GM21390 (cell line): ENCODE data around the gene VWA5B2.

ENCODE experiments used
- ATAC-seq: cut with Tn5 transposase; IDR thresholded peaks from one replicate; pipeline ENCODE4 v1.9.1; 2021; ENCODE audit not compliant: unreplicated experiment

The VWA5B2 gene

DNA sequence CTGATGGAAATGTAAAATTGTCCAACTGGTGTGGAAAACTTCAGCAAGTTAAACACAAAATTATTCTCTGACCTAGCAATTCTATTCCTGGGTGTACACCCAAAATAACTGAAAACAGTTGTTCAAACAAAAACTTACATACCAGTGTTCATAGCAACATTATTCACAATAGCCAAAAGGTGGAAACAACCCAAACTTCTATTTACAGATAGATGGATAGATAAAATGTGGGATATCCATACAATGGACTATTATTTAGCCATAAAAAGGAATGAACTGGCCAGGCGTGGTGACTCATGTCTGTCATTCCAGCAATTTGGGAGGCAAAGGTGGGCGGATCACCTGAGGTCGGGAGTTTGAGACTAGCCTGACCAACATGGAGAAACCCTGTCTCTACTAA lies 6.9 kb upstream of the VWA5B2 start:
- ATAC-seq: no peak

DNA sequence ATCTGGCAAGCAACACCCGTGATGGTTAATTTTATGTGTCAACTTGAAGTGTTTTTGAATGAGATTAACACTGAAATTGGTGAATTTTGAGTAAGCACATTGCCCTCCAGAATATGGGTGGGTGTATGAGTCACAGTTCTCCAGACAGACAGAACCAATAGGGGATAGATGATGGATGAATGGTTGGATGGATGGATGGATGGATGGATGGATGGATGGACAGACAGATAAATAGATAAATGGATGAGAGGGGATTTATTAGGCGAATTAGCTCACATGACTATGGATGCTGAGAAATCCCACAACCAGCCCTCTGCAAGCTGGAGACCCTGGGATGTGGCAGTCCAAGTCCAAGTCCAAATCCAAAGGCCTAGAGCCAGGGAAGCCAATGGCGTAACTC lies 5.4 kb upstream of the VWA5B2 start:
- ATAC-seq: no peak

DNA sequence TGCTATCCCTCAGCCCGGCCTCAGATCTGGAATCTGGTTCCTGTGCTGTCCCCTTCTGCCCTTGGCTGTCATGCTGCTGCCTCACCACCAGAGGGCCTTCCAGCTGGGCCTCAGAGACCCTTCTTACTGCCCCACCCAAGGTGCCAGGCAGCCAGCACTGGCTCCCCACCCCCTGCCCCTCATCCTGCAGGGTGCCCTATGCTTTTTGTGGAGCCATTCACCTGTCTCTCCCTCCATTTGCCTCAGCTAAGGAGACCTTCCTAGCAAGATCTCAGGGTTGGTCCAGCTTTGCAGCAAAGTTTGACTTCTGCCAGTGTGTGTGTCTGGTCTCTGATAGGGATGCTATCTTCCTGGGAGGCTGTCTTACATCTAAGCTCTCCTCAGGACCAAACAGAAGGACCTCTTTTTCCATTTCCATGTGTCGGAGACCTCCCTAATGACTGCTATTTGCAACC lies 1.9 kb upstream of the VWA5B2 start:
- no peak for ATAC-seq

DNA sequence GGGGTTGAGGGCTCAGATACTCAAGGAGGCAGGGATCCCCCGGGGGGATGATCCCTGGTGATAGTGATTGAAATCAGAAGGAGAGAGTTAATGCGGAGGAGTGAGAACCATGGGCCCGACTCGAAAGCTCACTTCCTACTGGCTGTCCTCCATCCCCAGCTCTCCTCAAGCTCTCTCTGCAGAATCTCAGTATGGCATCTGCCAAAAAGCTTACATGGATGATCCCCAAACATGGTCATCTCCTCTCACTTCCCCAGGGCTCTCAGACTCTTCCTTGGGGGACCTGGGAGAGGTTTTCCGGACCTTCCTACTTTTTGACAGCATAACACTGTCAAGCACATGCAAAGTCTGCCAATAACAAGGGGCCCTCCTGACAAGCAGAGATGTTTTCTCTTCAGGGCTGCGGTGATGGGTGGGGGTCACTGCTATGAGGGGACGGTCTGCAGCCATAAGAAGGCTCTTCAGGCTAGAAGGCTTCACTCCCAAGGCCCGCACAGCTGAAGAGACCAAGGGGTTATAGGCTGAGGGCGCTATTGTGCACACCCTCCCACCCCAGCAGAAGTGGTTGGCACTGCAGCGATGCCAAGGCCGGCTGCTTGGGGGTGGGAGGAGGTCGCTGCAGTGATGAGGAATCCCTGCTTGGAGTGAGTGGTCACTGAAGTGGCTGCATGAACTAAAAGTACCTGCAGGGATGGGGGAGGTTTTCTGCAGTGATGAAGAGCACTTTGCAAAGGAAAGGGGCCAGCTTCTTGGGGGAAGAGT lies 828 bp upstream of the VWA5B2 start:
- no peak for ATAC-seq

DNA sequence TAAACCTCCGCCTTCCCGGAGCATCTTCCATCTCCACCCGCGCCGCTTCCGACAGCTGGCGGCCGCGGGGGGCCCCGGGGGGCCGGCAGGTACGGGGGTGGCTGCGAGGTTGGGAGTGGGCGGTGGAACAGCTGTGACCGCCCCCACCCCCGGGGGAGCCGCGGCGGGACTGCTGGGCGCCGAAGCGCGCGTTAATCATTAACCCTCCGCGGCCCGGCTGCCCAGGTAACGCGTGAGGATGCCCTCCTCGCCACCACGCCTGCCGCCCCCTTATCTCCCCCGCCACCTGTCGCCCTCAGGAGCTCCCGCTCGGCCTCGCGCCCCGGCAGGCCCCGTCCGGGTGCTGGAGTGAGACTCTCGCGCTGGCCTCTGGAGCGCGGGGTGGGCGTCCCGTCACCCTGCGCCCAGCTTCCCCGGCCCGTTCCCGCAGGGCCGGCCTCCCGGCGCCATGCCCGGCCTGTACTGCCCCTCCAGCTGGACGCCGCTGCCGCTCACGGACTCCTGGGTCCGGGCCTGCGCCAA lies 757 bp downstream of the VWA5B2 start:
- no peak for ATAC-seq

DNA sequence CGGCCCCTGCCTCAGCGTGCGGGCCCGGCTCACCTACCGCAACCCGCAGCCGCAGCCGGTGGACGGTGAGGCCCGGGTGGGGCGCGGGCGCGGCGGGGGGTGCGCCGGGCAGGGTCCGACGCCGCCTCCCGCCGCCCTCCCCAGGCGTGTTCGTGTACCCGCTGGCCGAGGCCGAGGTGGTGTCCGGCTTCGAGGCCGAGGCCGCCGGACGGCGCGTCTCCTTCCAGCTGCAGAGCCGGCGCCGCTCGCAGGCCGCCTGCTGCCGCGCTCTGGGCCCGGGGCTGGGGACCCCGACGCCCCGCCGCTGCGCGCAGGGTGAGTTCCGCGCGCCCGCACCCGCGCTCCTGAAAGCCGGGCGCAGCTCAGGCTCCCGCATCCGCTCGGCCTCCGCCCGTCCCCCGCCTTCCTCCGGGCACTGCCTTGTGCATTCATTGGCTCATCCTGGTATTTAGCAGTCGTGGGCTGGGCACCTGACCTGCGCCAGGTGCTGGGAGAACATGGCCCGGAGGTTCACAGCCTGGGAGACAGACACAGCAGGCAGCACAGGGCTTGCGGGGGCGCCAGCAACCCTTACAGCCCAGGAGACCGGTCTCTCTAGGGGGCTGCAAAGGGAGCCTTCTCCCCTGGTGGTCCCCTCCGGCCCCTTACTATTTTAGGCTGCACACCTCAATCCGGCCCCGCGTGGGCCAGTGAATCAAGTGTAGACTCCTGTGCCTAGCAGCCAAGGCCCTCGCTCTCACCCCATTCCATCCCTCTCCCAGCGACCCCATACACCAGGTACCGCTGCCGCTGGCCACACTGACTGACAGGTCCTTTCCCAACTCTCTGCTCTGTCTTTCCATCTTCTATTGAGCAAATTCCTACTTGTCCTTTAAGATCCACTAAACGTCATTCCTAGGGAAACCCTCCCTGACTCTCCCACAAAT lies 1.5 kb downstream of the VWA5B2 start:
- no peak for ATAC-seq

DNA sequence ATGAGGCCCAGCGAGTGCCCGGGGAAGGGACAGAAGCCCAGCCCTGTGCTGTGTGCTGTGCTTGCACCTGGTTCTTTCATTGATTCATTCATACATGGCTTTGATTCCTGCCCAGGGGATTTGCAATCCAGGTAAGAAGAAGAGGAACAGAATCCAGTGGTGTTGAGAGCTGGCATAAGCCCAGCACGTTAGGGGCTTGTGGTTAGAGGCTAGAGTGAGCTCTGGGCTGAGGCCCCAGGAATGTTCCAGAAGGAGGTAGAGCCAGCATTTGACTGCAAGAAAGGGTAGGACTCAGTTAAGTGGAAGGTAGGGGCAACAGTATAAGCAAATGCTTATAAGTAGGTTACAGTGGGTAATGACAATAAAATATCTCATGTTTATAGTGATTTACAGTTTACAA lies 2.3 kb downstream of the VWA5B2 start:
- no peak for ATAC-seq

DNA sequence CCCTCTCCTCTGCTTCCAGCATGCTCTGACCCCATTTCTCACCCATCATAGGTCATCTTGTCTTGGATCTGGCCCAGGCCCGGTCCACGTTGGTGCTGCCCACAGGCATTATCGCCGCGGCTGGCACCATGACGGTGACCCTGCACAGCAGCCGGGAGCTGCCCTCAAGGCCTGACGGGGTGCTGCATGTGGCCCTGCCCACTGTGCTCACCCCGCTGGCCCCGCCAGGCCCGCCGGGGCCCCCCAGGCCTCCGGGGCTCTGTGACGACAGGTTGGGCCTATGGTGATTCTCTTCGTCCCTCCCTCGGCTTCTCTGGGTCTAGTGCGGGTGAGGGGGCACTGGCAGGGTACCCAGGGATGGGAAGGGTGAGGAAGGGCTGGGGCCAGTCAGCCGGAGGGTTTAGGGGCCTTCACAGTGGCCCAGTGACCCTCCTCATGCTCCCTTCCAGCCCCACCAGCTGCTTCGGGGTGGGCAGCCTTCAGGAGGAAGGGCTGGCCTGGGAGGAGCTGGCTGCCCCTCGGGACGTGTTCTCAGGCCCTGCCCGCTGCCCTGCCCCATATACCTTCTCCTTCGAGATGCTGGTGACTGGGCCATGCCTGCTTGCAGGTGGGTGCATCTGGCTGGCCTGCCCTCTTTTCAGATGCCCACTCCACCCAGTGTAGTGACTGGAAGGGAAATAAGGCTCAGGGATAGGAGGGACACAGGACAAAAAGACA lies 3.9 kb downstream of the VWA5B2 start:
- no peak for ATAC-seq

DNA sequence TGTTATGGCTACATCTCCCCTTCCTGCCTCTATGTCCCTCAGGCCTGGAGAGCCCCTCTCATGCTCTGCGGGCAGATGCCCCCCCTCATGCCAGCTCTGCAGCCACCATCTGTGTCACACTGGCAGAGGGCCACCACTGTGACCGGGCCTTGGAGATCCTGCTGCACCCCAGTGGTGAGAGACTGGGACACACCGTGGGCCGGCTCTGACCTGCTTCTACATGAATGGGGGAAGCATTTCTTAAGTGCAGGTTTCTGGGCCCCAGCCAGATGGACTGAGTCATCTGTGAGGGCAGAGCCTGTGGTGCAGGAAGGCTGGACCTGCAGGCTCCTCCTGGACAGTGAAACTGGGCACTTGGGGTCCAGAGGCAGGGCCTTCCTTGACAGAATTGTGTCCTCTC lies 4.8 kb downstream of the VWA5B2 start:
- ATAC-seq: no peak

DNA sequence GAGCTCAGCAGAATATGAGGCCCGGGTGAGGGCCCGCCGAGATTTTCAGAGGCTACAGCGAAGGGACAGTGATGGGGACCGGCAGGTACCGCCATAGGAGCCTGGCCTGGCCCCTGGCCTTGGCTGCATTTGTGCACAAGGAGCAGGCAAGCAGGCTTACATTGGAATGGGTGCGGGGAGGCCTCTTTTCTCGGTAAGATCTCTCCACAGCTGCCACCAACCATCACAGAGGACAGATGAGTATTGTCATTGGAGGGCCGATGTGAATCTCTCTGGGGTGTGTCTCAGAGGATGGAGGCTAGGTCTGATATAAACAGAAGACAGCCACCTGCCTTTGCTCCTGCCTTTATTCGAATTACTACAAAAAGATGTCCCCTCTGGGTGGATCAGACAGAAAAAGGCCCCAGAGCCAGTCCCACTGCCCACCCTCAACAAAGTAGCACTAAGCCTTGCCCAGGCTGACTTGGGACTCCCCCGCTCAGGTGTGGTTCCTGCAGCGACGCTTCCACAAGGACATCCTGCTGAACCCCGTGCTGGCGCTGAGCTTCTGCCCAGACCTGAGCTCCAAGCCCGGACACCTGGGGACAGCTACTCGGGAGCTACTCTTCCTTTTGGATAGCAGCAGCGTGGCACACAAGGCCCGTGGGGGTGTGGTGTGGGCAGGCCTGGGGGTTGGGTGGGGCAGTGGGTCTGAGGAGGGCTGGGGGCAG lies 5.4 kb downstream of the VWA5B2 start:
- no peak for ATAC-seq

DNA sequence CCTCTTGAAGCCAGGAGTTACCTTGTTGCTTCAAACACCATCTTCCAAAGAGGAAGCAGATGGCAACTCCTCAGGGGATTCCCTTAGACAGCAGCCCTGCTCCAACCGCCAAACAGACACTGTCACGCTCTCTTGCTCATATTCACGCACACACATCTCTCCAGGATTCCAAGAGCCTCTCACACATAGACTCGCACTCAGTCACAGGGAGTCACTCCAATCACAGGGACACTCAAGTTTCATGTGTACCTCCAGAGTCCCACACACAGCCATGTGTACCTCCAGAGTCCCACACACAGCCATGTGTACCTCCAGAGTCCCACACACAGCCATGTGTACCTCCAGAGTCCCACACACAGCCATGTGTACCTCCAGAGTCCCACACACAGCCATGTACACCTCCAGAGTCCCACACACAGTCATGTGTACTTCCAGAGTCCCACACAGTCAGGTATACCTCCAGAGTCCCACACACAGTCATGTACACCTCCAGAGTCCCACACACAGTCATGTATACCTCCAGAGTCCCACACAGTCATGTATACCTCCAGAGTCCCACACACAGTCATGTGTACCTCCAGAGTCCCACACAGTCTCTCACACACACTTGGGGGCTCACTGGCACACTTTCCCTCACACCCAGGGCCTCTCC lies 6.1 kb downstream of the VWA5B2 start:
- ATAC-seq: no peak

DNA sequence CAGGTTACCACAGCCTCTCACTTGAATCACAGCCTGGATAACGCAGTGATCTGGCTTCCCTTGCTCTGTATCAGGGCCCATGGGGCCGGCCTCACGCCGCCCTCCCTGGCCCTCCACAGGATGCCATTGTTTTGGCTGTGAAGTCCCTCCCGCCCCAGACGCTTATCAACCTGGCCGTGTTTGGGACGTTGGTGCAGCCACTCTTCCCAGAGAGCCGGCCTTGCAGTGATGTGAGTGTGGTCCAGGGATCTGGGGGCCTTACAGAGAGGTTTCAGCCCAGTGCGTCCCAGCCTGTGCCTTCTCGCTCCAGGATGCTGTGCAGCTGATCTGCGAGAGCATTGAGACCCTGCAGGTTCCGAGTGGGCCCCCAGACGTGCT lies 6.6 kb downstream of the VWA5B2 start:
- no peak for ATAC-seq

DNA sequence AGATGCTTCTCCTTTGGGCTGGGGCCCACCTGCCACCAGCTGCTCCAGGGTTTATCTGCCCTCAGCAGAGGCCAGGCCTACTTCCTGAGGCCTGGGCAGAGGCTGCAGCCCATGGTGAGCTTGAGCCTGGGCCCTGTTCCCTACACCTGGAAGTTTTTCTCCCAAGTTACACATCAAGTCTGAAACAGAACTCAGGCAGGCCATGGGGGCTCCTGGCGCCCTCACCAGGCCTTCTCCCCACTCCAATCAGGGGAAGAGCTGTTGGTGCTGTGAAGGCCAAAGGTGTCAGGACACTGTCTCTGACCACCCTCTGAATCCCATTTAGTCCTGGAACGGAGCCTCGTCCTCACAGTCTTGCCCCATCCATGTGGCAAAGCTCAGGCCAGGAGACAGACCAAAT lies 7.3 kb downstream of the VWA5B2 start:
- ATAC-seq: no peak

DNA sequence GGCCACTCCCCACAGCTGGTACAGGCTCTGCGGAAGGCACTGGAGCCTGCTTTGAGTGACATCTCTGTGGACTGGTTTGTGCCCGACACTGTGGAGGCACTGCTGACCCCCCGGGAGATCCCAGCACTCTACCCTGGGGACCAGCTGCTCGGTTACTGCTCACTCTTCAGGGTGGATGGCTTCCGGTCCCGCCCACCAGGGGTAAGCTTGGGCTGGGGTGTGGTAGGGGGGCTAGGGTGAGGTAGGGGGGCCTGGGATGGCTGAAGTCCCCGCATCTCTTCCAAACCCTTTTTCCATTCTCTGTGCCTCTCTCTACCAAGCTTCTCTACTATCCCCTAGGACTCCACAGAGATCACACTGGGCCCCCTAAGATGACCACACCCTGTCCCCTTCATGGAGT lies 7.8 kb downstream of the VWA5B2 start:
- ATAC-seq: no peak

DNA sequence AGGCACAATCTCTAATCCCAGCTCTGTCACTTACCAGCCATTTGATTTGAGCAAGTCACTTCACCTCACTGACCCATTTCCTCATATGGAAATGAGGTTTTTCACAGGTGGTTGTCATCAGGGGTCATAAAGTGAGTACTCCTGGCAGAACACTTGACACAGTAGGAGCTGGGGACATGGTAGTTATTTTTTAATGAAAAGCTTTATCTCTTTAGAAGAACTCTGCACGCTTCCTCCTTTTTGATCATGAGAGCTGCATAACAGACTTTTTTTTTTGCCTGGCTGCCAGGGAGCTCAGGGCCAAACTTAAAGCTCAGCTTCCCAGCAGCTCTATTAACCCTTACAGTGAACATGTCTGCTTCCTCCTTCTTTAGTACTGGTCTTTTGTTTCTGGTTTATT lies 8.4 kb downstream of the VWA5B2 start:
- ATAC-seq: no peak

DNA sequence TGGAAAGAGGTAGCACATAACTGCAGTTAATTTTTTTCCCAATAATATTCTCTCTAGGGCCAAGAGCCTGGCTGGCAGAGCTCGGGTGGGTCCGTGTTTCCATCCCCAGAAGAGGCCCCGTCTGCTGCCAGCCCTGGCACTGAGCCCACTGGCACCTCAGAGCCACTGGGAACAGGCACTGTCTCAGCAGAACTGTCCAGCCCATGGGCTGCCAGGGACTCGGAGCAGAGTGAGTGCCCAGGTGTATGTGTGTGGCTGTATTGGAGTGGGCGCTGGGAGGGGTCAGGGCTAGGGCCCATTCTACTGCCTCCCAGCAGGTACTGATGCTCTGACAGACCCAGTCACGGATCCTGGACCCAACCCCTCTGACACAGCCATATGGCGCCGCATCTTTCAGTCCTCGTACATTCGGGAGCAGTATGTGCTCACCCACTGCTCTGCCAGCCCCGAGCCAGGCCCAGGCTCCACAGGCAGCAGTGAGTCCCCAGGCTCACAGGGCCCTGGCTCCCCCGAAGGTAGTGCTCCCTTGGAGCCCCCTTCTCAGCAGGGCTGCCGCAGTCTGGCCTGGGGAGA lies 8.9 kb downstream of the VWA5B2 start:
- ATAC-seq: no peak

DNA sequence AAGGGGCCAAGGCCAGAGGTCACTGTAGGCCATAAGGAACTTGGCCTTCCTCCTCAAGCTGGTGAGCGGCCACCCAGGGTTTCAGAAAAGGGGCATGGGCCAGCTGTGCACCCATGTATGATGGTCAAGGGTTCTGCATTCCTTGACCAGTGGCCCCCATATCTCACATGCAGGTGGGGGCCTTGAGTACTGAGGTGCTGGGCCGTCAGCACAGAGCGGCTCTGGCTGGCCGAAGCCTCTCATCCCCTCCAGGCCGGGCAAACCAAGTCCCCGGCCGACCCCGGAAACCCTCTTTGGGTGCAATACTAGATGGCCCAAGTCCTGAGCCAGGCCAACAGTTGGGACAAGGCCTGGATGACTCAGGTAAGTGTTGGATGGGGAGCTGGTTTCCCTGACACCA lies 9.8 kb downstream of the VWA5B2 start:
- no peak for ATAC-seq

DNA sequence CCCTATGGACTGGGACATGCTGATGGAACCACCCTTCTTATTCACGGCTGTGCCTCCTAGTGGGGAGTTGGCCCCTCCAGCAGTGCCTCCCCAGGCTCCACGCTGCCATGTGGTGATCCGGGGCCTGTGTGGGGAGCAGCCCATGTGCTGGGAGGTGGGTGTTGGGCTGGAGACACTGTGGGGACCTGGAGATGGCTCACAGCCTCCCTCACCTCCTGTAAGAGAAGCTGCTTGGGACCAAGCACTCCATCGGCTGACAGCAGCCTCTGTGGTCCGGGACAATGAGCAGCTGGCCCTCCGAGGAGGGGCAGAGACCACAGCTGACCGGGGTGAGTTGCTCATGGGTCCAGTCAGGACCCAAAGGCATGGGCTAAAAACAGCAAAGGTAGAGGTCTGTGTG lies 10.3 kb downstream of the VWA5B2 start:
- no peak for ATAC-seq

DNA sequence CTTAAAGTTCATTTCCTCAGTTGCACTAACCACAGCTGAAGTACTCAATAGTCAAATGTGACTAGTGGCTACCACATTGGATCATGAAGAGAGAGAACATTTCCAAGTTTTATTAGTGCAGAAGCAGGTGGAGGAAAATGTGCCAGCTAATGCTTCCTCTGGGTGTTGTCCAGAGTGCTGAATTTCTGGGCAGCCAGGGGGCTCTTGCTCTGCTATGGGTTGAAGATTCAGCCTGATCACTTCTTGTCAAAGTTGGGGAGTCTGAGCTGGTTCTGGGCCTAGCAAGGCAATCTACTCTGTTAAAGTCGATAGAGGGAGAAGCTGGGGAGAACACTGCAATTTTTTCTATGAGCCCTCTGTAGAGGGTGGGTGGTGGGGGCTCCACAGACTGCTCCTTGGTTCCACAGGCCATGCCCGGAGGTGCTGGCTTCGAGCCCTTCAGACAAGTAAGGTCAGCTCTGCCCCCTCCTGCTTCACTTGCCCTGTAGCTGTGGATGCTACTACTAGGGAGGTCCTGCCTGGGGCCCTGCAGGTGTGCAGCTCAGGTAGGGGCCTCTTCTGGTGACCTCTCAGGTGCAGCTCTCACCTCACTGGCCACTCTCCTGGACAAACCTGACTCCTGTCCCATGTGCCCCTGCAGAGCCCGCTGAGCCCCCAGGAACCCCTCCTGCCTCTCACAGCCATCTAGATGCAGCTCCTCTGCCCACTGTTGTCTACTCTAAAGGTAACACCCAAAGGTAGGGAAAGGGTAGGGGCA lies 11.2 kb downstream of the VWA5B2 start:
- ATAC-seq: no peak
